Heart left ventricle (tissue), 16 donors: Measurements from ENCODE around the gene HPN. TPM values are rescaled to one million over a fixed set of nuclear protein-coding genes. Genes with fewer than 3 reads are reported as not detected.
A peak's percentile ranks its signal among the peaks of the same experiment; 100 is the strongest.

Experiments
- ATAC-seq, 4 donors: fragments of 200-7000 bp; cut with Tn5 transposase; one replicate each; pipeline ENCODE4 v1.9.1; 2020 to 2022; ENCODE audit warnings: moderate library complexity in 4 of 4, mild to moderate bottlenecking in 3 of 4, moderate number of reproducible peaks in 1 of 4
- DNase-seq, 5 donors: peaks; one replicate each; pipeline ENCODE4 v3.0.0-alpha.2; 2020
- H3K27ac ChIP-seq, 12 donors: fragments of 200-600 bp; sonication (generic) in 4 of 12; one replicate each; pipeline versions ENCODE4 v1.5.0 to v1.8.0; 2016 to 2022; ENCODE audit warnings: mild to moderate bottlenecking in 2 of 12
- H3K27me3 ChIP-seq, 9 donors: fragments of 200-600 bp; sonication (generic) in 2 of 9; one replicate each; pipeline versions ENCODE4 v1.5.1 to v1.8.0; 2016 to 2022; ENCODE audit warnings: mild to moderate bottlenecking in 3 of 9
- H3K36me3 ChIP-seq, 9 donors: fragments of 200-600 bp; sonication (generic) in 2 of 9; one replicate each; pipeline versions ENCODE4 v1.5.0 to v1.8.0; 2018 to 2022; ENCODE audit warnings: mild to moderate bottlenecking in 2 of 9
- H3K4me1 ChIP-seq, 12 donors: fragments of 200-600 bp; sonication (generic) in 4 of 12; one replicate each; pipeline versions ENCODE4 v1.5.0 to v1.8.0; 2016 to 2022; ENCODE audit warnings: mild to moderate bottlenecking in 3 of 12
- H3K4me3 ChIP-seq, 12 donors: fragments of 200-600 bp; sonication (generic) in 4 of 12; one replicate each; pipeline versions ENCODE4 v1.5.0 to v1.8.0; 2017 to 2022; ENCODE audit warnings: mild to moderate bottlenecking in 9 of 12, moderate library complexity in 4 of 12
- H3K9me3 ChIP-seq, 12 donors: fragments of 200-600 bp; sonication (generic) in 4 of 12; one replicate each; pipeline versions ENCODE4 v1.5.0 to v1.8.0; 2016 to 2022; ENCODE audit warnings: mild to moderate bottlenecking in 1 of 12
- CTCF ChIP-seq, 12 donors: fragments of 200-600 bp; sonication (generic) in 4 of 12; IDR thresholded peaks; one replicate each; pipeline versions ENCODE4 v1.5.0 to v1.8.0; 2018 to 2022; ENCODE audit warnings: antibody characterized with exemption in 12 of 12, mild to moderate bottlenecking in 5 of 12
- POLR2A ChIP-seq, 2 donors: fragments of 450-650 bp; IDR thresholded peaks; one replicate each; pipeline ENCODE4 v1.6.1; 2017; ENCODE audit warnings: antibody characterized with exemption in 2 of 2, mild to moderate bottlenecking in 2 of 2, moderate library complexity in 2 of 2
- WGBS, 4 donors: extraction: QIAGEN DNeasy Blood & Tissue Kit in 2 of 4; methylation state at CpG; one replicate each; pipeline versions ENCODE4 v1.1.5 to v1.1.7; 2013 to 2018; 5-methylcytosine and 5-hydroxymethylcytosine counted together
- intact Hi-C, 10 donors: fragments of 100-400 bp; cut with DNase I; formaldehyde crosslinking; loops; one replicate each; pipeline versions ENCODE4 v1.11.1 to v1.14.2; 2022
- polyA plus RNA-seq, 2 donors: library from polyadenylated mRNA; stranded (reverse); fragments of 200-250 nt; gene quantifications; one replicate each; pipeline ENCODE4 v1.2.3, GENCODE V29; 2013
- total RNA-seq, 9 donors: library from RNA; depleted of rRNA in 2 of 9; stranded (reverse); fragments of >200 nt in 2 of 9; fragmentation: NEBNext Ultra II Directional in 3 of 9; extraction: Animal tissue kit (Norgen Biotek cat#: 25700) in 3 of 9; gene quantifications; one replicate each; pipeline versions ENCODE4 v1.1.0 to v1.2.4, GENCODE V29; 2016 to 2023
- donor health status: ischemic (EF 13 %, LVEDD 7.1; RV severe dilation, severe dysfunction).
- donor health status: healthy with polysubstance abuse.
- donor health status: DM: no; HTN: yes; CAD: no.
- donor health status: DM: no; HTN: no; CAD: no.
- donor health status: ischemic (EF 25% LVEDD 6.9; RV normal size, moderate dysfunction).
- donor health status: ischemic (EF 25% LVEDD 5.7; RV mildly dilated, moderate dysfunction).
- donor health status: healthy.
- donor health status: DM: yes; HTN: yes; CAD: no.
- donor health status: ischemic (EF 35%, LVEDD 5.7; RV mildly dilated, moderate dysfunction).
- donor health status: nonischemic (EF 11% LVEDD 7.7; RV severe dilation, severe dysfunction).
- donor health status: DM: yes; HTN: yes; CAD: no.
- donor health status: PGD.
- donor health status: ischemic (EF 29% LVEDD 5.4; RV normal size, mild dysfunction).
- donor health status: nonischemic (EF 23%, LVEDD 6.1; RV moderate dilation, normal function).

HPN gene
- total and polyA plus RNA-seq, 11 donors, result 0.80 to 13.4 (median 3.2) TPM

- H3K4me1 ChIP-seq, result peaks cover 0 to 5% (median 0%) of the 10 kb centered on the region in 12 donors
- WGBS, 4 donors, result 65 to 71% (median 68%) methylated on average over 29 of the region's 29 CpGs
- DNase-seq (peak in 4 of 5 donors; percentile 38 to 65 (median 54)), ATAC-seq (peak; percentile 55 to 70 (median 66))
- intact Hi-C loops, result loop anchor here in 1 of 10 donors (5.0 kb wide), 1 partner anchor 121 kb away; no protein-coding TSS in a partner anchor
- H3K27ac ChIP-seq, result no peak overlapping the region
- H3K4me3 ChIP-seq, result no peak overlapping the region
- H3K9me3 ChIP-seq, result no peaks in the 10 kb centered on the region
- H3K36me3 ChIP-seq, result no peaks in the 10 kb centered on the region
- TF ChIP-seq CTCF (IDR thresholded peaks at IDR 0.05) (no peak), POLR2A (IDR thresholded peaks at IDR 0.05) (no peak)
- H3K27me3 ChIP-seq, result no peaks in the 10 kb centered on the region
Observed at GRCh38 chr19:35098413-35099049, 57.0 kb downstream of the HPN start.

GRCh38 chr19:35099155-35099896, 57.8 kb downstream of the HPN start:
- peak in 1 of 4 donors; percentile 21 for ATAC-seq
- Histone ChIP-seq H3K4me1 (peaks cover 0 to 5% (median 0%) of the 10 kb centered on the region in 12 donors), H3K9me3 (no peaks in the 10 kb centered on the region), H3K36me3 (no peaks in the 10 kb centered on the region), H3K27ac (no peak overlapping the region), H3K27me3 (no peaks in the 10 kb centered on the region), H3K4me3 (no peak overlapping the region)
- WGBS, 4 donors, result 76 to 86% (median 82%) methylated on average over 13 to 21 of the region's 21 CpGs
- peak in 1 of 5 donors; percentile 62 for DNase-seq
- intact Hi-C loops, result loop anchor here in 1 of 10 donors (5.0 kb wide), 1 partner anchor 122 kb away; no protein-coding TSS in a partner anchor
- TF ChIP-seq CTCF (IDR thresholded peaks at IDR 0.05) (no peak), POLR2A (IDR thresholded peaks at IDR 0.05) (no peak)

- ATAC-seq, result no peak
- no peak overlapping the region for H3K27ac ChIP-seq
- TF ChIP-seq CTCF (IDR thresholded peaks at IDR 0.05), result no peak
- TF ChIP-seq POLR2A (IDR thresholded peaks at IDR 0.05), result no peak
- WGBS, 4 donors, result 92 to 95% (median 93%) methylated on average over 13 of the region's 13 CpGs
- no peak for DNase-seq
- no peaks in the 10 kb centered on the region for H3K27me3 ChIP-seq
- intact Hi-C loops, result loop anchor here in 1 of 10 donors (5.0 kb wide), 1 partner anchor 123 kb away; no protein-coding TSS in a partner anchor
- no peaks in the 10 kb centered on the region for H3K36me3 ChIP-seq
- H3K9me3 ChIP-seq, result no peaks in the 10 kb centered on the region
- H3K4me1 ChIP-seq, result peaks cover 0 to 5% (median 0%) of the 10 kb centered on the region in 12 donors
- no peak overlapping the region for H3K4me3 ChIP-seq
Observed at GRCh38 chr19:35099897-35100275, 58.4 kb downstream of the HPN start.
